H1 (cell line): ENCODE measurements around the gene DDOST. TPM values are rescaled to one million over a fixed set of nuclear protein-coding genes. Genes with fewer than 3 reads are reported as not detected.

ENCODE experiments used
- CEBPB ChIP-seq: IDR thresholded peaks from 2 replicates; pipeline ENCODE4 v1.6.1; 2012; ENCODE audit warnings: low read depth, low read length
- SAP30 ChIP-seq: fragments of 300-600 bp; sonication (generic); IDR thresholded peaks from 2 replicates; pipeline ENCODE4 v1.7.1; 2012; ENCODE audit warnings: low read length, moderate library complexity, mild to moderate bottlenecking, inconsistent platforms; ENCODE audit not compliant: insufficient read depth, insufficient replicate concordance
- SUZ12 ChIP-seq: fragments of 200-600 bp; sonication (generic); IDR thresholded peaks from 2 replicates; pipeline ENCODE4 v1.6.1; 2012; ENCODE audit warnings: mild to moderate bottlenecking, inconsistent platforms, low read length, moderate library complexity, mixed read lengths
- TBP ChIP-seq: IDR thresholded peaks from 2 replicates; pipeline ENCODE4 v1.6.1; 2011; ENCODE audit warnings: low read depth, low read length, improper control_type of control experiment
- polyA plus RNA-seq, 7 experiments: library from polyadenylated mRNA; depleted of rRNA in 3 of 7; stranded (reverse) in 5 of 7; unstranded in 2 of 7; fragments of >200 nt in 5 of 7; fragments of 200-250 nt in 2 of 7; gene quantifications; 1 replicate in 5 of 7; 2 replicates in 1 of 7; 4 replicates in 1 of 7; pipeline versions ENCODE4 v1.2.1 to v1.2.3, GENCODE V29; 2011 to 2013; ENCODE audit warnings: missing spikeins in 2 of 7, mixed read lengths in 2 of 7
- total RNA-seq: library from RNA; stranded (reverse); fragmentation: NEBNext Ultra II Directional; extraction: Animal tissue kit (Norgen Biotek cat#: 25700); gene quantifications from 2 replicates; pipeline ENCODE4 v1.2.1, GENCODE V29; 2021

Gene DDOST
- total and polyA plus RNA-seq, 2 of the 8 experiments (the other 6 are each of a cell fraction or from before 2014, with no cell fraction given): 253 to 336 TPM

DNA sequence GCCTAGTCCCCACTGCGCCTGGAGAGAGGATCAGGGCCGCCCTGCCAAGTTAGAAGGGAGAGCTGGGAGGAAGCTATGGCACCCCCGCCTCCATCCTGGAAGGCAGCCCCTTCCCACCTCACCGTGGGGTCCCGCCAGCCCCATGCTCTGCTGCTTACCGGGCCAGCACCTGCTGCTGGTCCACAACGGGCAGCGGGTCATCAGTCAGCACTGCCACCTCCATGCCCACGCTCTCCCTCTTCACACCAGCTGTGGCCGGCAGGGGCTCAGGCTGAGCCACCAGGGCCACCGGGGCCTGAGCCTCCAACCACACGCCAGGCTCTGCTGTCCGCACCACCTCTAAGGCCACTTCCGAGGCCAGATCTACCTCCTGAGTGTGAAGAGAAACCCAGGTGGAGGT lies 23.5 kb upstream of the DDOST start (continued):
- no peak for TF ChIP-seq SAP30
- no peak for TF ChIP-seq SUZ12
- TF ChIP-seq CEBPB: no peak
- TF ChIP-seq TBP: no peak
